HG02588 (cell line): Measurements from ENCODE around the gene ZNF846.
"Not testable (repeated sequence)": the region's sequence is repeated elsewhere in the genome, so short reads cannot be mapped to it uniquely, and the experiment has no call there.

Experiments
- ATAC-seq: cut with Tn5 transposase; IDR thresholded peaks from one replicate; pipeline ENCODE4 v1.9.1; 2021; ENCODE audit warnings: mild to moderate bottlenecking, moderate library complexity; ENCODE audit not compliant: unreplicated experiment

The ZNF846 gene

GRCh38 chr19:9768175-9769112 lies at the start of gene ZNF846:
TSS of gene ZNF846 (minus strand) at chr19:9768738. CDS start at chr19:9764950, 3,788 bp downstream.
- peak; percentile 97 for ATAC-seq

- ATAC-seq, result no peak
Measured at GRCh38 chr19:9818175-9818733, 49.7 kb upstream of the ZNF846 start.

- no peak for ATAC-seq
Measured at GRCh38 chr19:9811139-9811538, 42.6 kb upstream of the ZNF846 start.

GRCh38 chr19:9808855-9809824 lies 40.6 kb upstream of the ZNF846 start:
- ATAC-seq, result no peak

GRCh38 chr19:9806803-9807202 lies 38.3 kb upstream of the ZNF846 start:
- no peak for ATAC-seq

GRCh38 chr19:9801976-9802375 lies 33.4 kb upstream of the ZNF846 start:
- ATAC-seq, result no peak

GRCh38 chr19:9799162-9799561 lies 30.6 kb upstream of the ZNF846 start:
- no peak for ATAC-seq

- no peak for ATAC-seq
Measured at GRCh38 chr19:9797871-9798270, 29.3 kb upstream of the ZNF846 start.

- ATAC-seq, result no peak
Measured at GRCh38 chr19:9796113-9796773, 27.7 kb upstream of the ZNF846 start.

GRCh38 chr19:9793071-9793591 lies 24.6 kb upstream of the ZNF846 start:
- no peak for ATAC-seq

- no peak for ATAC-seq
Measured at GRCh38 chr19:9792206-9793070, 23.9 kb upstream of the ZNF846 start.

GRCh38 chr19:9791552-9792205 lies 23.1 kb upstream of the ZNF846 start:
- no peak for ATAC-seq

GRCh38 chr19:9791073-9791367 lies 22.5 kb upstream of the ZNF846 start:
- not testable (repeated sequence) for ATAC-seq

GRCh38 chr19:9789579-9789978 lies 21.0 kb upstream of the ZNF846 start:
- not testable (repeated sequence) for ATAC-seq

GRCh38 chr19:9789066-9789465 lies 20.5 kb upstream of the ZNF846 start:
- no peak for ATAC-seq

- not testable (repeated sequence) for ATAC-seq
Measured at GRCh38 chr19:9788604-9789003, 20.1 kb upstream of the ZNF846 start.

- no peak for ATAC-seq
Measured at GRCh38 chr19:9786819-9787218, 18.3 kb upstream of the ZNF846 start.

- ATAC-seq, result no peak
Measured at GRCh38 chr19:9786342-9786741, 17.8 kb upstream of the ZNF846 start.
